SW480 (cell line): Measurements from ENCODE around the gene TAS1R3.

Source experiments
- DNase-seq: peaks from one replicate; pipeline ENCODE4 v3.0.0-alpha.2; 2016; ENCODE audit warnings: low spot score

TAS1R3 gene

DNA sequence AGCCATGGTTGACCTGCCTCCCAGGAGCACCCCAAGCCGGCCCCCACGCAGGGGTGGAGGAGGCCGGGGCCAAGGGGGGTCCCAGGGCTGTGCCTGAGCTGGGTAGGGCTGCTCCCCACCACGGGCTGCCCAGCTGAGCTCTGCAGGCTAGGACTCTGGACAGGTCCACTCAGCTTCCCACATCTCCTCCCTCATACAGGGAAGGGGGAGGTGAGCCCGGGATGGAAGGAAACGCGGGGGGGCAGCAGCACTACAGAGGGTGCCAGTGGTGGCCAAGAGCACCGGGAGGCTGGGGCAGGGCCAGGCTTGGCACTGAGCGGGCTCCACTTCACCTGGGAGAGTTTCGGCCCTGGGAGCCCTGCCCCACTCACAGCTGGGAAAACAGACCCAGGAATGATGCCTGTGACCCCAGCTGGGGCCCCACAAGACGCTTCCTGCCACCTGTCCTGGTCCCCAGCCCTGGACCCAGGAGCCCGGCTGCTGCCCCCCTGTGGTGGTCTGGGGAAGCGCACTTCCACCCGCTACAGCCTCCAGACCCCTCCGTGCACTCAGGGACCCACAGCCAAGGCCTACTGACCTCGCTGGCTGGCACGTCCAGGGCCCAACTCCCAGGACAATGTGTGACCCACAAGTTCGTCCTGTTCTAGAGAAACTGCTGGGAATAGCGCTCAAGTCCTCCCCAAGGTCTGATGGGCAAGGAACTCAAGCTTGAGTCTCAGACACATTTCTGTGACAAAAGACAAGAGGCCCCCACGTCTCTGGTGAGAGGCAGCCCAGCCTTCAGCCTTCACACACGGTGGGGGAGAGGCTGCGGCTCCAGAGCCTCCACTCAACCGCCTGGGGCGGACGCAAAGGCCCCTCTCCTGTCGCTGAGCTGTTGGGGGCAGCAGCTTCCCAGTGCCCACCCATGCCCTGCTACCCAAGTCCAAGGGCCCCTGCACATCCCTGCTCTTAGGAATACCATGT lies 40.9 kb downstream of the TAS1R3 start:
- DNase-seq = peak; percentile 57

DNA sequence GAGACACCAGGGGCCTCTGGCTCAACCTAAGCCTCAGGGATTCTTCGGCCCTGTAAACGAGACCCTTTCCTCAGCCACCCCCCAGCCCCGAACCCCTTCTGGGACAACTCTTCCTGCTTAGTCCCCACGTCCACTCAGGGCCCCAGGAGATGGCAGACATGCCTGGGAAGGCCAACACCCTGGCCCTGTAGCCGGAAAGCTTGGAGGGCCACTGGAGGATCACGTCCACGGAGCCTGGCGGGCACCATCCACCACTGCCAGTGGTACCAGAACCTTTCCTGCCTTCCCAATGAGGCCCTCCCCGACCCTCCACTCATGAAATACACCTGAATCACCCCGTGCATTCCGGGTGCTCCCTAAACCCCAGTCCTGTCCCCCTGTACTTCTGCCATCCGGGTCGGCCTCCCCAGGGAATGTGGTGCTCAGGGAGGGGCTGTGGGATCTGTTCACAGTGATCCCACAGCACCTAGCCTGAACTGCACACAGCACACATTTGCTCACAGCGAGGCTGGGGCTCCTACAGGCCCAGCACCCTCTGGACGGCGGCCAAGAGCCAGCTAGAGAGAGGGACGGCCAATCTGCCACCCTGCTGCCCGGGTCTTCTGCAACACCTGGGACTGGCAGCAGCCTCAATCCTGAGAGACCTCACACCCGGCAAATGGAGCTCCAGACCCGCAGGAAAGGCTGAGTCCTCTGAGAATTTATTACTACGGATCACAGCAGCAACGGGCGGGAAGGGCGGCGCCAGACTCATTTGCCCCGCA lies 42.2 kb downstream of the TAS1R3 start:
- no peak for DNase-seq

DNA sequence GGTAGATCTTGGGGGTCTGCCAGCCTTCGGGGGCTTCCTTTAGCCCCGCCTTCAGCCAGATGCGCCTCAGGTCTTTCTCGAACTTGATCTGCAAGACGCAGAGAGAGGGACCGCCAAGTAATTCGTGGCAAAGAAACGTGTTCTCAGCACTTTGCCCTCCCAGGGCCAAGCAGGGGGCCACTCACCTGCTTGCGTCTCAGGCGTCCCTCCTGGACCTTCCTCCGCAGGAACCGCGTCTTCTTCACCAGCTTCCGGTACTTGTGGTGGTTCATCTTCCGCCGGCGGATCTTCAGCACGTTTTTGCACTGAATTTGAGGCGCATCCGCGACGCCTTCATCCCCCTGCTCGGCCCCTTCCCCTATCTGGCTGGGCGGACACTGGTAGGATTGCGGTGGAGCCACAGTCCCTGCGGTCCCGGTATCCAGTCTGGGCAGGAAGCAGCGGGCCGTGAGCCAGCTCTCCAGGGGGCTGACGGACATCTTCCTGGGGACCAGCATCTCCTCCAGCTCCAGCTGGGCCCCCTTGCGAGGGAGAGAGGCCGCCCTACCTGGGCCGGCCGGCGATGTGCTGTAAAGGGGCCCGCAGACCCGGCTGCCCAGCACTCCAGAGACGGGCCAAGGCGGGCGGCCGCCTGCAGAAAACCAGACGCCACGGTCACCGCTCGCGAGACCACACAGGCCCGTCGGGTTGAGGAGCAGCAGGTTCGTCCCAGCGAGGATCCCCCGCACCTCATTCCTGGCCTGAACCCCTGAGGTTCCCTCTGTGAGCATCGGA lies 42.9 kb downstream of the TAS1R3 start:
- no peak for DNase-seq

DNA sequence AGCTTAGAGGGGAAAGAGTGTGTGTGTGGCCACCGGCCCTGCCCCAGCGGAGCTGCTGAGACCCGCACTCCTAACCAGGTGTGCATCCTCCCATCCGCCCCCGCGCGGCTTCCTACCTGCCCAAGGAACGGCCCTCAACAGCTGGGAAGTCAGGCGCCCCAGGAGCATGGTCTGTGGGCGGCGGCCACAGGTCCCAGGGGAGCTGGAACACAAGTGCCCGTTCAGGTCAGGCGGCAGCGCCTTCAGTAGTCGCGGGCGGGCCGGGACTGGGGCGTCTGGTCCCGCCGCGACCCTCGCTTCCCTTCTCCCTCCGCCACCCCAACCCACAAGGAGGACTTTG lies 43.5 kb downstream of the TAS1R3 start:
- DNase-seq = no peak

DNA sequence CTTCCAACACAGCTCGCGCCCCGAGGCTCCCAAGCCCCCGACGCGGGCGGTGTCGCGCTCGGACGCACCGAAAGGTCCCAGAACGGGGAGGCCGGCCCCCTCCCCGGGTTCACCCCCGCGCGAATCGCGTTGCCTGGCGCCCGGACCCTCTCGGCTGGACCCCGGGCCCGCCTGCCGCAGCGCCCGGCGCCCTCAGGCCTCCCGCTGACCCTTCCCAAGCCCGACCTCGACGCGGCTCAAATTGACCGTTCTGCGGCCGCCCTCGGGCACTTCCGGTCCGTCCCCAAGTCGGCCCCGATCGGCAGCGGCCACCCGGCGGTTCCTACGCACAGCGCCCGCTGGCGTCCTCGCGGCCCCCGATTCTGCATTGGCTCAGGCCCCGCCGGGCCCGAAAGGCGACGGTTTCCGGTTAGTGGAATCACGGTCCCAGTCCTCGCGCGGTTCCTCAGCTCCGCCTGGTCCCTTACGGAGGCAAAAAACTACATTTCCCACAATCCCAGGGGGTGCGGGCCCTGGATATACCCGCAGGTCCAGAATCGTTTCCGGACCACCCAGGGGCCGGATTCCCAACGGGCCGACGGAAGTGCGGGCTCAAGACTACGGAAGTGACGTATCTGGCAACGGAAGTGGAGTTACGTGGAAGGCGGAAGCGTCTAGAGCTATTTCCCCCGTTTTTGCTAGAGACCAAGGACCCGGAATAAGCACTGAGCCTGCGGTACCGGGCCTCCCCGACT lies 44.0 kb downstream of the TAS1R3 start, which contains the start of gene AURKAIP1:
AURKAIP1 (minus strand) TSS at position 279 of the 734 bp plus-strand sequence. CDS start 451 bp downstream, outside the sequence.
- peak; percentile 99 for DNase-seq

DNA sequence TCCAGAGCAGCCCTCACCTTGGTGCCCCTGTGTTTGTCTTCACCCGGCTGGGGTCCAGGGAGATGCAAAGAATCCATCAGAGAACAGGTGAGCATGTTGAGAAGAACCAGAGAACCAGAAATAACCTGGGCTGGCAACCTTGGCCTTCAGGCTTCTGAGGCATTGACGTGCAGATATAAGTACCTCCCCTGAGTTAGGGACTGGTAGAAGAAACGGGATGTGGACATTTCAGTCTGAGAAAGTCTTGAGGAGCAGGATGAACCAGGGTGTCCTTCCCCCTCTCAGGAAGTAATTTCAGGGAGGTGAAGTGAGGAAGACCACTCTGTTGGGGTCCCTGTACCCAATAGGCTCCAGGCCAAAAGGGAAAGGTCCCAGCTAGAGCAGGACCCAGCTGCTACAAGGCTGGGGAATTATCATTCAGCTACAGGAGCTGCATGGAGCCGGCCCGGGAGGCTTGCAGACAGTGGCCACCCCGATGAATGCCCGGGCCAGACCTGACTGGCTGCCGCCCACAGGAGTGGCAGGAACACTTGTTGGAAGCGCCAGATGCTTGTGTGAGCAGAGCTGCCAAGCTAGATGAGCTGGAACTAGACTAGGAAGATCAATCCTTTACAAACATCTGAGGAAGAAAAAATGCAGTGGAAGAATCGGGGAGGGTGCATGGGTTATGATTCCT lies 45.6 kb downstream of the TAS1R3 start:
- no peak for DNase-seq

DNA sequence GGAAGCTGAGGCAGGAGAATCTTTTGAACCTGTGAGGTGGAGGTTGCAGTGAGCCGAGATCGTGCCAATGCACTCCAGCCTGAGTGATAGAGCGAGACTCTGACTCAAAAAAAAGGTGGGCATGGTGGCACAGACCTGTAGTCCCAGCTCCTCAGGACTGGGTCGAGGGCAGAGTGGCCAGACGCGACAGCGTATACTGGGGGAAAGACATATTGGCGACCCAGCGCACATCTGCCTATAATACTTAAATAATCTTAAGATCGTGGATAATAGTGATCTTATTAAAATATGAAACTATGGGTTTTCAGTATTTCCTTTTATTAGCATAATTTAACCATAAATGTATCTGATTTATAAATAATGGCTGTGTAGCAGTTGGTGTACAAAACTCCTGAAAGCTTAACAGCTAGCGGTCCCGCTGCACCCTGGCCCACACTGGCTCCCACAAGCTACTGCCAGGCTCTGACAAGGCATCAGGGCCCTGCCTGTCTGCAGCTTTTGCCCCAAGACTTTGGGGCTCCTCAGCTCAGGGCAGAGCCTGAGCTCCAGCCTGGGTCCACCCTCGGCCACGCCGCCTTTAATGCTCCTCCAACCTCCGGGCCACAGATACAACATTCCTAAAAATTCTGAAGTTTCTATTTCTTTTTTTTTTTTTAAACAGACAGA lies 46.6 kb downstream of the TAS1R3 start:
- no peak for DNase-seq

DNA sequence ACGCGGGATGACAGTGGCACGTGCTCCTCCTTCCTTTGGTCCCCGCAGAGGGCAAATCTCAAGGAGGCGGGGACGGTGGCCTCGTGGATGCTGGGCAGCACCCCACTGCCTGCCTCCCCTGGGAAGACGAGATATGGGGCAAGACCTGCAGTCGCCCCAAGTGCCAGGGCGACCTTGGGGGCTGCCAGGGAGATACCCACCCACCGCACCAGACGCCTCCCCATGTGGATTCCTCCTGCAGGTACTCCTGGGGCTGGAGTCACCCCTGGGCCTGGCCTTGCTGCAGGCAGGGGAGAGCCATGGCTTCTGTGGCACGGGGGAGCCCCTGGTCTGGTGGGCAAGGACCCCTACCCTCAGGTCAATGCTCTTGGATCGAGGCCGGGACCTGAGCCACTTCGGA lies 49.8 kb downstream of the TAS1R3 start:
- no peak for DNase-seq

DNA sequence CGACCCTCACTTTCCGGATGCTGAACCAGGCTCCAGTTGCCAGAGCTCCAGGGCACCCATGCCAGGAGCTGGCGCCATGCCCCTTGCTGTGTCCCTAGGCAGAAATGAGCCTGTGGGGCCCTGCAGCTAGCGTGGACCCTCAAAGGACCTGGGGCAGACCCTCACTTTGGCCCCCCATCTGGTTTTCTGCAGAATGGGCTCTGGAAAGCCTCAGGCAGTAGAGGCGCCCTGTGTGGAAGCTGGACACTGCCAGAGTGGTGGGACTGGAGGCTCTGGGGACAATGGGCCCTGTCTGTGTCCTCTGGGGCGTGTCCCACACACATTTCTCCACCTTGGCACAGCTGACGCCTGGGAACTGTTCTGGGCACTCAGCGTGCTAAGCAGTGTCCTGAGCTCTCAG lies 50.2 kb downstream of the TAS1R3 start:
- DNase-seq = no peak
